Measurements from ENCODE around the gene APIP.

The APIP gene

DNA sequence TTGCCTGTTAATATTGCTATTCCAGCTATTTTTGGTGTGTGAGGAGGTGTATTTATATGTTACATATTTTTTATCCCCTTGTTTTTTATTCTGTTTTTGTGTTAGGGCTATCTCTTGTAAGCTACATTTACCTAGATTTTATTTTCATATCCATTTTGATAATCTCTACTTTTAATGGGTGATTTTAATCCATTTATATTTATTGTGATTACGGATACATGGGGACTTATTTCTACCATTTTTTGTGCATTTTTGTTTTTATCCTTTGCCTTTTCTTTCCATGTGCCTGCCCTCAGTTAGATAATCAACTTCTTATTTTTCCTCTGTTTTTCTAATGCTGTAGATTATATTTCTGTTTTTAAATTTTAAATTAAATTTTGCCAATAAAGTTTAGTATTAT lies 28.5 kb upstream of the APIP start:
- TF ChIP-seq TEAD4 (IDR thresholded peaks at IDR 0.05) (no peak), CREB1 (IDR thresholded peaks at IDR 0.05; ENCODE audit: low read depth) (no peak), FOXM1 (IDR thresholded peaks at IDR 0.05; ENCODE audit: borderline replicate concordance, low read depth) (no peak), TAF1 (IDR thresholded peaks at IDR 0.05; ENCODE audit: low read depth) (no peak), ZBTB7A (IDR thresholded peaks at IDR 0.05; ENCODE audit: low read depth) (no peak), EP300 (IDR thresholded peaks at IDR 0.05; ENCODE audit: borderline replicate concordance) (no peak), TCF12 (IDR thresholded peaks at IDR 0.05; ENCODE audit: low read depth) (no peak), RAD21 (IDR thresholded peaks at IDR 0.05; ENCODE audit: low read depth) (no peak), EGR1 (IDR thresholded peaks at IDR 0.05) (no peak), YY1 (IDR thresholded peaks at IDR 0.05; ENCODE audit: low read depth) (no peak), NFIC (IDR thresholded peaks at IDR 0.05) (no peak), CEBPB (IDR thresholded peaks at IDR 0.05) (no peak)
- TF ChIP-seq, protein P1, sequence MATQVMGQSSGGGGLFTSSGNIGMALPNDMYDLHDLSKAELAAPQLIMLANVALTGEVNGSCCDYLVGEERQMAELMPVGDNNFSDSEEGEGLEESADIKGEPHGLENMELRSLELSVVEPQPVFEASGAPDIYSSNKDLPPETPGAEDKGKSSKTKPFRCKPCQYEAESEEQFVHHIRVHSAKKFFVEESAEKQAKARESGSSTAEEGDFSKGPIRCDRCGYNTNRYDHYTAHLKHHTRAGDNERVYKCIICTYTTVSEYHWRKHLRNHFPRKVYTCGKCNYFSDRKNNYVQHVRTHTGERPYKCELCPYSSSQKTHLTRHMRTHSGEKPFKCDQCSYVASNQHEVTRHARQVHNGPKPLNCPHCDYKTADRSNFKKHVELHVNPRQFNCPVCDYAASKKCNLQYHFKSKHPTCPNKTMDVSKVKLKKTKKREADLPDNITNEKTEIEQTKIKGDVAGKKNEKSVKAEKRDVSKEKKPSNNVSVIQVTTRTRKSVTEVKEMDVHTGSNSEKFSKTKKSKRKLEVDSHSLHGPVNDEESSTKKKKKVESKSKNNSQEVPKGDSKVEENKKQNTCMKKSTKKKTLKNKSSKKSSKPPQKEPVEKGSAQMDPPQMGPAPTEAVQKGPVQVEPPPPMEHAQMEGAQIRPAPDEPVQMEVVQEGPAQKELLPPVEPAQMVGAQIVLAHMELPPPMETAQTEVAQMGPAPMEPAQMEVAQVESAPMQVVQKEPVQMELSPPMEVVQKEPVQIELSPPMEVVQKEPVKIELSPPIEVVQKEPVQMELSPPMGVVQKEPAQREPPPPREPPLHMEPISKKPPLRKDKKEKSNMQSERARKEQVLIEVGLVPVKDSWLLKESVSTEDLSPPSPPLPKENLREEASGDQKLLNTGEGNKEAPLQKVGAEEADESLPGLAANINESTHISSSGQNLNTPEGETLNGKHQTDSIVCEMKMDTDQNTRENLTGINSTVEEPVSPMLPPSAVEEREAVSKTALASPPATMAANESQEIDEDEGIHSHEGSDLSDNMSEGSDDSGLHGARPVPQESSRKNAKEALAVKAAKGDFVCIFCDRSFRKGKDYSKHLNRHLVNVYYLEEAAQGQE (IDR thresholded peaks at IDR 0.05; ENCODE audit: low read depth): no peak
- TF ChIP-seq, protein P2, sequence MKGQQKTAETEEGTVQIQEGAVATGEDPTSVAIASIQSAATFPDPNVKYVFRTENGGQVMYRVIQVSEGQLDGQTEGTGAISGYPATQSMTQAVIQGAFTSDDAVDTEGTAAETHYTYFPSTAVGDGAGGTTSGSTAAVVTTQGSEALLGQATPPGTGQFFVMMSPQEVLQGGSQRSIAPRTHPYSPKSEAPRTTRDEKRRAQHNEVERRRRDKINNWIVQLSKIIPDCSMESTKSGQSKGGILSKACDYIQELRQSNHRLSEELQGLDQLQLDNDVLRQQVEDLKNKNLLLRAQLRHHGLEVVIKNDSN (IDR thresholded peaks at IDR 0.05): no peak
- TF ChIP-seq, protein P3, sequence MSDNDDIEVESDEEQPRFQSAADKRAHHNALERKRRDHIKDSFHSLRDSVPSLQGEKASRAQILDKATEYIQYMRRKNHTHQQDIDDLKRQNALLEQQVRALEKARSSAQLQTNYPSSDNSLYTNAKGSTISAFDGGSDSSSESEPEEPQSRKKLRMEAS (IDR thresholded peaks at IDR 0.05): no peak

DNA sequence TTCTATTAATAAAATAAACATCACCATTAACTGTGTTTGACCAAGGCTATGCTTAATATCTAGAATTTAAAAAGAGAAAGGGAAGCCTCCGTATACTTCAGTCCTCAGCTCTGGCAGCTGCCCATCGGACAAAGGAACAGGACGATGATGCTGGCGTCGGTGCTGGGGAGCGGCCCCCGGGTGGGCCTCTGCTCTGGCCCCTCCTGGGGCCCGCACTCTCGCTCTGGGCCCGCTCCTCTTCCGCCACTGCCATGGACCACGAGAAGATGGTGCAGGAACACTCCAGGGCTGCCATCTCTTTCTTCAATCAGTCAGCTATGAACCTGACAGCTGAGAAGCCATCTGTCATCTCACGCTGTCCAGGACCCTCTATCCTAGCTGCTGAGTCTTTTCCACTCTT lies 25.5 kb upstream of the APIP start:
- TF ChIP-seq CREB1 (IDR thresholded peaks at IDR 0.05; ENCODE audit: low read depth) (no peak), YY1 (IDR thresholded peaks at IDR 0.05; ENCODE audit: low read depth) (no peak)

DNA sequence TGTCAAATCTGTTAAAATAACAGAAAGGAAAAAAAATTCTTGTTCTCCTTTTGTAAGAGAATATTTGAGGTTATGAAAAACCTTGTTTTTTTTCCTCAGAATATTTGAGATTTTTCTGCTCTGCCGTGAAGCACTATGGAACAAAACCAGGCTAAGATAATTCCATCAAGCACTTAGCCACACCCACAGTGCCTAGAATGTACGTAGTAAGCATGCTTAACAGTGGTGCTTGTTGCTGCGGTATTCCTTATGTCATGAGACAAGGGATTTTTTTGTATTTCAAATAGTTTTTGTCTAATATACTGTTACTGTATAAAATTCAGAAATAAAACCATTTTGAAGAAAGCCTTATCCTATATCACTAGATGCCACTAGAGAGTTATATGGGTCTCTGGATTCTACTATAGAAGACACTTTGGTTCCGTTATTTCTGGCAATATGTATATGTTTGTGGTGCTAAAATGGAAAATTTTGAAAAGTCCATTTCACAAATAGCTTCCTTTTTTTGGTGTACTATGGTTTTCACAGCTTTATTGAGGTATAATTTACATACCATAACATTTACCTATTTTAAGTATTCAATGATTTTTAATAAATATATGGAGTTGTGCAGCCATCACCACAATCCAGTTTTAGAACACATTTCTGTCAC lies 24.0 kb upstream of the APIP start:
- TF ChIP-seq, protein P2 (IDR thresholded peaks at IDR 0.05): no peak

DNA sequence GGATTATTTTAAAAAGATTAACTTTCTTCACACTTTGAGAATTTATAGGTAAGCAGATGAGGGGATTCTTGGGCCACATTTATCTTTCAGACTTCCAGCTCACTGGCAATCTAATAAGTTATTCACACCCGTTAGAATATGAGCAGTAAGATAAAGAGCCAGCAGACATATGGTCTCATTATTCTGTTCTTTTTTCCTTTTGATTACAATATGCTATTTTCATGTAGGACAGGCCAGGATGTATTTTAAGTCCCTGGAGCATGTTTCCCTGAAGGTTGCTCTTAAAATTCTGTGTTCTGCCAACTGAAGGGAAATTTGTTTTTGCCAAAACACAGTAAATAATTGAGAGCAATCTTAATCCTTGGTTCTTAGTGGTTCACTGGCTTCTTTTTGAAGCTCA lies 22.4 kb upstream of the APIP start:
- TF ChIP-seq EGR1 (IDR thresholded peaks at IDR 0.05): no peak
- TF ChIP-seq, protein P3 (IDR thresholded peaks at IDR 0.05): no peak
- no peak for TF ChIP-seq ZBTB7A (IDR thresholded peaks at IDR 0.05; ENCODE audit: low read depth)
- TF ChIP-seq YY1 (IDR thresholded peaks at IDR 0.05; ENCODE audit: low read depth): no peak
- TF ChIP-seq FOXM1 (IDR thresholded peaks at IDR 0.05; ENCODE audit: borderline replicate concordance, low read depth): no peak
- no peak for TF ChIP-seq EP300 (IDR thresholded peaks at IDR 0.05; ENCODE audit: borderline replicate concordance)
- TF ChIP-seq TAF1 (IDR thresholded peaks at IDR 0.05; ENCODE audit: low read depth): no peak
- TF ChIP-seq TCF12 (IDR thresholded peaks at IDR 0.05; ENCODE audit: low read depth): no peak
- no peak for TF ChIP-seq RAD21 (IDR thresholded peaks at IDR 0.05; ENCODE audit: low read depth)
- TF ChIP-seq NFIC (IDR thresholded peaks at IDR 0.05): no peak
- TF ChIP-seq CREB1 (IDR thresholded peaks at IDR 0.05; ENCODE audit: low read depth): no peak
- no peak for TF ChIP-seq CEBPB (IDR thresholded peaks at IDR 0.05)
- TF ChIP-seq, protein P1 (IDR thresholded peaks at IDR 0.05; ENCODE audit: low read depth): no peak
- TF ChIP-seq TEAD4 (IDR thresholded peaks at IDR 0.05): no peak
- TF ChIP-seq, protein P2 (IDR thresholded peaks at IDR 0.05): no peak

DNA sequence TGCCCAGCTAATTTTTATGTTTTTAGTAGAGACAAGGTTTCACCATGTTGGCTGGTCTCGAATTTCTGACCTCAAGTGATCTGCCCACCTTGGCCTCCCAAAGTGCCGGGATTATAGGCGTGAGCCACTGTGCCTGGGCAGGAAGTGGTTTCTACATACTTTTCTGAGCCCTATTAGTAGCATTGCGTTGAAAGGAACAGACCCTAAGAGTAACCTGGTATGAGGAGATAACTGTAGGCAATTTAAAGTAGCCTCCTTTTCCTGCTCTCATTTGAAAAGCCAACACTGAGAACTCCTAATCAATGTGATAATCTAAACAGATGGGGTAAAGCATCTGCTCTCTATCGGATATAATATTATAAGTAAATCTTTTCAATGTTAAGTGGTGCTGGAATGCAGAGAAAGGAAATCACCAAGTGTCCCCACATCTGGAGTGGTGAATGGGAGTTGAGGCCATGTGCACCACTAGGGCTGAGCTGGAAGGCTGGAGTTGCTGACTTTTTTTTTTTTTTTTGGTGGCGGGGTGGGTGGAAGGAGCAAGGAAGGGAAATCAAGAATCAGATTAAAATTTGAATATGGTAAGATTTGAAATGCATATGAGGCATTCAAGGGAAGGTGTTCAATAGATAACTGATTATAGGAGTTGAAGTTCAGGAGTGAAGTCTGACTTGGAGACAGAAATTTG lies 20.9 kb upstream of the APIP start:
- TF ChIP-seq TAF1 (IDR thresholded peaks at IDR 0.05; ENCODE audit: low read depth) (no peak), TCF12 (IDR thresholded peaks at IDR 0.05; ENCODE audit: low read depth) (no peak), CREB1 (IDR thresholded peaks at IDR 0.05; ENCODE audit: low read depth) (no peak), ZBTB7A (IDR thresholded peaks at IDR 0.05; ENCODE audit: low read depth) (no peak), EGR1 (IDR thresholded peaks at IDR 0.05) (no peak), YY1 (IDR thresholded peaks at IDR 0.05; ENCODE audit: low read depth) (no peak)
- TF ChIP-seq, protein P2 (IDR thresholded peaks at IDR 0.05): no peak
- TF ChIP-seq, protein P1 (IDR thresholded peaks at IDR 0.05; ENCODE audit: low read depth): no peak

Data from Ishikawa (cell line).